Esophagus squamous epithelium (tissue), 5 donors: ENCODE results near the gene CROCC2. TPM values are rescaled to one million over a fixed set of nuclear protein-coding genes. Genes with fewer than 3 reads are reported as not detected.

Source experiments
- DNase-seq: peaks from one replicate; lab custom pipeline; 2025; lab: John Stamatoyannopoulos, UW
- H3K27ac ChIP-seq, 4 donors: fragments of 200-600 bp; sonication (generic); one replicate each; pipeline ENCODE4 v1.5.1; 2016 to 2019; ENCODE audit warnings: mild to moderate bottlenecking in 1 of 4
- H3K27me3 ChIP-seq, 4 donors: fragments of 200-600 bp; sonication (generic); 1 replicate in 3 of 4; 2 replicates in 1 of 4; pipeline versions ENCODE4 v1.5.1 to v1.6.0; 2017 to 2021; ENCODE audit warnings: antibody characterized with exemption in 1 of 4
- H3K36me3 ChIP-seq, 3 donors: fragments of 200-600 bp; sonication (generic); one replicate each; pipeline ENCODE4 v1.5.1; 2016 to 2019
- H3K4me1 ChIP-seq, 3 donors: fragments of 200-600 bp; sonication (generic); one replicate each; pipeline ENCODE4 v1.5.1; 2017 to 2019
- H3K4me3 ChIP-seq, 4 donors: fragments of 200-600 bp; sonication (generic); 1 replicate in 3 of 4; 2 replicates in 1 of 4; pipeline ENCODE4 v1.5.1; 2016 to 2019; ENCODE audit warnings: mild to moderate bottlenecking in 2 of 4, moderate library complexity in 1 of 4
- H3K9me3 ChIP-seq, 3 donors: fragments of 200-600 bp; sonication (generic); one replicate each; pipeline ENCODE4 v1.5.1; 2016 to 2019
- POLR2A ChIP-seq, 4 donors: fragments of 450-650 bp; IDR thresholded peaks; one replicate each; pipeline ENCODE4 v1.6.1; 2017; ENCODE audit warnings: antibody characterized with exemption in 4 of 4, mild to moderate bottlenecking in 4 of 4, moderate library complexity in 3 of 4
- WGBS, 2 donors: methylation state at CpG; one replicate each; pipeline ENCODE4 v1.1.5; 2018; 5-methylcytosine and 5-hydroxymethylcytosine counted together
- intact Hi-C: fragments of 100-400 bp; cut with DNase I; formaldehyde crosslinking; loops from one replicate; pipeline ENCODE4 v1.15.0; 2022
- total RNA-seq, 4 donors: library from RNA; depleted of rRNA; stranded (reverse); fragments of >200 nt; gene quantifications; one replicate each; pipeline ENCODE4 v1.1.0, GENCODE V29; 2016
- TF ChIP-seq, protein P1 (sequence below), 6 experiments: fragments of 450-650 bp in 4 of 6; fragments of 200-600 bp in 2 of 6; sonication (generic) in 2 of 6; IDR thresholded peaks; one replicate each; pipeline ENCODE4 v1.5.1; 2016 to 2019; ENCODE audit warnings: antibody characterized with exemption in 6 of 6, mild to moderate bottlenecking in 4 of 6, moderate library complexity in 4 of 6
- donor health status: DM: yes; HTN: yes; CAD: no.

CROCC2 gene
- total RNA-seq, 4 donors from 2014 or later = not detected

DNA sequence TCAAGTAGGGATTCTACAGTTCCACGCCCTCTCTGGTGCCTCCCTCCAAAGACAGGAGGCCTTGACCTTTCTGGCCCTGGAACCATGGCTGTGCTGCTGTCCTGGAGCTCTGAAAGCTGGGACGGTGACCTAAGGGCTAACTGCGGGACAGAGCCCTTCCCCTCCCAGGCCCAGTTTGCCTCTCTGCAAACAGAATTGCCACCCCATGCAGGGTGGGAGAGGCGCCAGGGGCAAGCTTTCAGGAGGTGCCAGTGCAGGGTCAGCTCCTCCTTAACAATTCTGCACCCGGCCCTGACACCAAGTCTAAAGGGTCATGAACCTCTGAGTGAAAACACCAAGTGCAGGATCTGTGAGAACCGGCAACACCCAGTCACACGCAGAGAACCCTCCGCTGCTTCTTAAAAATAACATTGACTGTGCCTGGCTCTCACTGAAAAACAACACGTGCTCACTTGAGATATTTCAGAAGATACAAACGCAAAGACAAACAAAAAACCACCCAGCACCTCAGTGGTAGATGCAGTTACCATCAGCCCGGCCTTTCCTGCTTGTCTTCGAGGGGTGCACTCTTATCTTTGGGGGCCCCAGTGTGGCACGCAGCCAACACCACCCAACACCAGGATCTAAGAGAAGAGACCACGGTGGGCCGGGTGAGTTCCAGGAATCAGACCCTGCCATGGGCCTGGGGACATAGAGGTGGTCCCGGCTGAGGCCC is 91.2 kb downstream of the CROCC2 start:
- Histone ChIP-seq H3K36me3 (no peaks in the 10 kb centered on the region), H3K27me3 (peaks cover 0 to 26% (median 0%) of the 10 kb centered on the region in 4 donors), H3K27ac (peak overlapping the region; percentile 80 to 91 (median 84)), H3K9me3 (no peaks in the 10 kb centered on the region), H3K4me1 (peaks cover 12 to 85% (median 40%) of the 10 kb centered on the region in 3 donors), H3K4me3 (peak overlapping the region; percentile 58 to 88 (median 66))
- intact Hi-C loops = no loop called here
- no peak for TF ChIP-seq POLR2A (IDR thresholded peaks at IDR 0.05)
- TF ChIP-seq, protein P1, sequence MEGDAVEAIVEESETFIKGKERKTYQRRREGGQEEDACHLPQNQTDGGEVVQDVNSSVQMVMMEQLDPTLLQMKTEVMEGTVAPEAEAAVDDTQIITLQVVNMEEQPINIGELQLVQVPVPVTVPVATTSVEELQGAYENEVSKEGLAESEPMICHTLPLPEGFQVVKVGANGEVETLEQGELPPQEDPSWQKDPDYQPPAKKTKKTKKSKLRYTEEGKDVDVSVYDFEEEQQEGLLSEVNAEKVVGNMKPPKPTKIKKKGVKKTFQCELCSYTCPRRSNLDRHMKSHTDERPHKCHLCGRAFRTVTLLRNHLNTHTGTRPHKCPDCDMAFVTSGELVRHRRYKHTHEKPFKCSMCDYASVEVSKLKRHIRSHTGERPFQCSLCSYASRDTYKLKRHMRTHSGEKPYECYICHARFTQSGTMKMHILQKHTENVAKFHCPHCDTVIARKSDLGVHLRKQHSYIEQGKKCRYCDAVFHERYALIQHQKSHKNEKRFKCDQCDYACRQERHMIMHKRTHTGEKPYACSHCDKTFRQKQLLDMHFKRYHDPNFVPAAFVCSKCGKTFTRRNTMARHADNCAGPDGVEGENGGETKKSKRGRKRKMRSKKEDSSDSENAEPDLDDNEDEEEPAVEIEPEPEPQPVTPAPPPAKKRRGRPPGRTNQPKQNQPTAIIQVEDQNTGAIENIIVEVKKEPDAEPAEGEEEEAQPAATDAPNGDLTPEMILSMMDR (IDR thresholded peaks at IDR 0.05) = no peak
- WGBS, 2 donors = 45 to 59% methylated on average over 6 to 11 of the region's 16 CpGs
- no peak for DNase-seq

DNA sequence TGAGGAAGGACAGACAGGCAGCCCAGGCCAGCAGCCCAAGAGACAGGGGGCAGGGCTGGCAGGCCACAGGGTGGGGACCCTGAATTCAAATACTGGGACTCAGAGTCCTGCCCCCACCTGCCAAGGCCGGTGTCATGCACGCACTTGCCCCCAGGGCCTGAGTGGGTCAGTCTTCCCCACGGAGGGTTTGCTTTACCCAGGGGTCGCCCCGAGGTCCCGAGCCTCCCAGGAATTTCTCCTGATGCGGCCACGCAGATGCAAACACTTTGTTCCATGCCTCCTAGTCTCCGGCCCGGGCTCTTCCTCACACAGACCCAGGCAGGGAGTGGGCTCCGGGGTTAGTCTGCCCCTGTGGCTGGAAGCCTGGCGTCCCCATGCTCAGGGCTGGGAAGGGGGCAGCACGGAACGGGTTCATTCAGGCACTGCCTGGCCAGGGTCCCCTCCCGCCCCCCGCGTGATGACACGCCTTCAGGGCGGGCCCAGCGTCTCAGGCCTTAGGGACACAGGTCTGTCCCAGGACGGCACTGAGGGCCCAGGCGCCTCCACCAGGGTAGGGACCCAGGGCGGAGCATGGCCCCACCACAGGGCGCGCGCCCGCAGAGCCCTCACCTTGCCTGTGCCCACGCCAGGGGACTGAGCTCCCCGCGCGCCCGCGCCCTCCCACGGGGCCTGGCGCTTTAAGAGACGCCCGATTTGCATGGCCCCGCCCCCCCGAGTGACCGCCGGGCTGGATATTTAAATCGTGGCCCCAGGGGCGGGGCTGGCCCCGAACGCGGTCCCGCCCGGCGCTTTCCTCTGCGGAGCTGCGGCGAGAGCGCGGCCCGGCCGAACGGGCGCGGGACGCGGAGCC is 91.9 kb downstream of the CROCC2 start, which contains the start of gene SNED1:
Gene SNED1 (plus strand): TSS at position 763 of the 850 bp plus-strand sequence. CDS start 220 bp downstream, outside the sequence.
- WGBS, 2 donors = 23% methylated on average over 5 of the region's 61 CpGs; no CpG with 5 or more reads in 1 of the 2 donors
- TF ChIP-seq POLR2A (IDR thresholded peaks at IDR 0.05) = peak in 2 of 4 donors; percentile 49 to 58
- TF ChIP-seq, protein P1 (IDR thresholded peaks at IDR 0.05) = no peak
- peak within 1 kb of the TSS; percentile 80 to 91 (median 84) for H3K27ac ChIP-seq
- peaks cover 0 to under 1% (median under 1%) of the 10 kb centered on the region in 3 donors for H3K9me3 ChIP-seq
- intact Hi-C loops = no loop called here
- H3K36me3 ChIP-seq = peaks cover 0 to 2% (median 0%) of the 10 kb centered on the region in 3 donors
- peaks cover 0 to 23% (median 0%) of the 10 kb centered on the region in 4 donors for H3K27me3 ChIP-seq
- no peak for DNase-seq
- H3K4me3 ChIP-seq = peak within 1 kb of the TSS; percentile 58 to 88 (median 66)
- H3K4me1 ChIP-seq = peaks cover 12 to 81% (median 34%) of the 10 kb centered on the region in 3 donors

DNA sequence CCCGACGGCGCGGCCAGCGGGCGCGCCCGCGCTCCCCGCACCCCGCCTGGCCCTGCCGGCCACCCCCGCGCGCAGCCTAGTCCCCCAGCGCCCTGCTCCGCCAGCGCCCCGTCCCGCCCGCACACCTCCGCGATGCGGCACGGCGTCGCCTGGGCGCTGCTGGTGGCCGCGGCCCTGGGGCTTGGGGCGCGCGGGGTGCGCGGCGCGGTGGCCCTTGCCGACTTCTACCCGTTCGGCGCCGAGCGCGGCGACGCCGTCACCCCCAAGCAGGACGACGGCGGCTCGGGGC is 92.5 kb downstream of the CROCC2 start:
- peak overlapping the region; percentile 58 to 88 (median 66) for H3K4me3 ChIP-seq
- intact Hi-C loops = no loop called here
- TF ChIP-seq POLR2A (IDR thresholded peaks at IDR 0.05) = no peak
- TF ChIP-seq, protein P1 (IDR thresholded peaks at IDR 0.05) = no peak
- WGBS, 2 donors = no CpG with 5 or more reads among the region's 51 CpGs
- peaks cover 0 to 23% (median 0%) of the 10 kb centered on the region in 4 donors for H3K27me3 ChIP-seq
- peaks cover 0 to 8% (median 0%) of the 10 kb centered on the region in 3 donors for H3K36me3 ChIP-seq
- no peak for DNase-seq
- H3K4me1 ChIP-seq = peaks cover 12 to 77% (median 34%) of the 10 kb centered on the region in 3 donors
- peaks cover 0 to 6% (median 6%) of the 10 kb centered on the region in 3 donors for H3K9me3 ChIP-seq
- peak overlapping the region in 3 of 4 donors; percentile 80 to 91 (median 89) for H3K27ac ChIP-seq

DNA sequence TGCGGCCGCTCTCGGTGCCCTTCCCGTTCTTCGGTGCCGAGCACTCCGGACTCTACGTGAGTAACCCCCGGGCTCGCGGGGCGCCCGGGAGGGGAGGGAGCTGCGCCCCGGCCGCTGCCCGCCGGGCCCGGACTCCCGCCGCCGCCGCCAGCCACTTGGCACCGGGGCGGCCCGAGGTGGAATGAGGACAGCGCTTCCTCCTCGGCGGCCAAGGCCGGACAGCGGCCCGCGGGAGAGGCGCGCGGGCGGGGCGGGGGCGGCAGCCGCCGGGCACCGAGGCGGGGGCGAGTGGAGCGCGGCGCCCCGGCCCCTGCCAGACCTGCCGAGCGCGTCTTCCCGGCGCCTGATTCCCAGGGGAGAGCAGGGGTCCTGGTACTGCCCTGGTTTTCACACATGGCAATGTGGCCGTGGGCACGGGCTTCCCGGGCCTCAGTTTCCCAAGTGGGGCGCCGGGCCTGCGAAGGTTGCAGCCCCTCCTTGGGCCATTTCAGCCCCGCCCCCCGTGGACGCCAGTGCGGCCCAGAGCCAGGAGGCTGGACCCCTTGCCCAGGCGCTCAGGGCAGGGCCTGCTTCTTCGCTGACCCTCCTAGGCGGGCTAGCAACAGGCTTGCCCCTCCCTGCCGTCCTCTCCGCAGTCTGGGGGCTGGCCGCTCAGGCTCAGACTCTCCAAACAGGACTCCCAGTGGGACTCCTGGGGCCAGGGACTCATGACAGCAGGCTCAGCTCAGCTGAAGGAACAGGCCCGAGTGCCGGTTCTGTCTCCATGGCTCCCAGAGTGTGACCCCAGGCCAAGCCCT is 93.1 kb downstream of the CROCC2 start:
- Histone ChIP-seq H3K27ac (peak overlapping the region; percentile 33 to 91 (median 84)), H3K36me3 (peaks cover 0 to 10% (median 0%) of the 10 kb centered on the region in 3 donors), H3K27me3 (peaks cover 0 to 23% (median 0%) of the 10 kb centered on the region in 4 donors), H3K9me3 (peaks cover 0 to 11% (median 11%) of the 10 kb centered on the region in 3 donors), H3K4me3 (peak overlapping the region; percentile 58 to 88 (median 66)), H3K4me1 (peaks cover 12 to 72% (median 33%) of the 10 kb centered on the region in 3 donors)
- no peak for DNase-seq
- WGBS, 2 donors = 60% methylated on average over 1 of the region's 71 CpGs; no CpG with 5 or more reads in 1 of the 2 donors
- TF ChIP-seq, protein P1 (IDR thresholded peaks at IDR 0.05) = no peak
- no peak for TF ChIP-seq POLR2A (IDR thresholded peaks at IDR 0.05)
- intact Hi-C loops = no loop called here
